Psoas muscle (tissue), 8 donors: ENCODE results near the gene CDK5. TPM values are rescaled to one million over a fixed set of nuclear protein-coding genes. Genes with fewer than 3 reads are reported as not detected.

Experiments
- ATAC-seq, 4 donors: fragments of 200-7000 bp; cut with Tn5 transposase; one replicate each; pipeline ENCODE4 v1.9.1; 2020; ENCODE audit warnings: moderate library complexity in 3 of 4, mild to moderate bottlenecking in 2 of 4
- DNase-seq, 2 donors: peaks; one replicate each; pipeline ENCODE4 v3.0.0-alpha.2; 2020
- H3K27ac ChIP-seq: fragments of 200-600 bp; one replicate; pipeline ENCODE4 v1.8.0; 2022
- H3K27me3 ChIP-seq, 3 donors: fragments of 200-600 bp in 1 of 3; one replicate each; pipeline versions ENCODE4 v1.6.1 to v1.8.0; 2013 to 2022; ENCODE audit warnings: low read length in 2 of 3, mild to moderate bottlenecking in 2 of 3, moderate library complexity in 1 of 3; ENCODE audit not compliant: insufficient read depth in 3 of 3
- H3K36me3 ChIP-seq, 2 donors: fragments of 200-600 bp in 1 of 2; one replicate each; pipeline versions ENCODE4 v1.6.1 to v1.8.0; 2013 to 2022; ENCODE audit warnings: low read depth in 1 of 2, mild to moderate bottlenecking in 1 of 2, moderate library complexity in 1 of 2; ENCODE audit not compliant: insufficient read depth in 1 of 2
- H3K4me1 ChIP-seq: fragments of 200-600 bp; one replicate; pipeline ENCODE4 v1.8.0; 2022
- H3K4me3 ChIP-seq: fragments of 200-600 bp; one replicate; pipeline ENCODE4 v1.8.0; 2022; ENCODE audit warnings: mild to moderate bottlenecking
- H3K9me3 ChIP-seq: fragments of 200-600 bp; one replicate; pipeline ENCODE4 v1.8.0; 2022
- CTCF ChIP-seq: fragments of 200-600 bp; IDR thresholded peaks from one replicate; pipeline ENCODE4 v1.8.0; 2022; ENCODE audit warnings: antibody characterized with exemption
- WGBS, 3 donors: extraction: QIAGEN DNeasy Blood & Tissue Kit; methylation state at CpG; one replicate each; pipeline versions ENCODE4 v1.1.6 to v1.1.7; 2013; 5-methylcytosine and 5-hydroxymethylcytosine counted together
- intact Hi-C, 2 donors: fragments of 100-400 bp; cut with DNase I; formaldehyde crosslinking; loops; one replicate each; pipeline versions ENCODE4 v1.11.0 to v1.14.2; 2022
- polyA plus RNA-seq, 3 donors: library from polyadenylated mRNA; stranded (reverse); fragments of 200-250 nt; gene quantifications; one replicate each; pipeline ENCODE4 v1.2.3, GENCODE V29; 2013
- total RNA-seq, 4 donors: library from RNA; stranded (reverse); fragmentation: NEBNext Ultra II Directional in 2 of 4; extraction: Animal tissue kit (Norgen Biotek cat#: 25700) in 2 of 4; gene quantifications; one replicate each; pipeline versions ENCODE4 v1.2.1 to v1.2.4, GENCODE V29; 2021 to 2023
- donor health status: healthy with polysubstance abuse.
- donor health status: DM: no; HTN: no; CAD: no; lungs with moderate emphysema.
- donor health status: Bipolar disorder and iron deficiency.
- donor health status: healthy.
- donor health status: DM: yes; HTN: yes; CAD: no.
- donor health status: DM: no; HTN: no; CAD: no.
- donor health status: DM: no; HTN: no; CAD: no.
- donor health status: DM: yes; HTN: yes; CAD: no.

Gene CDK5
- total and polyA plus RNA-seq, 7 donors: 3.8 to 15.2 (median 5.8) TPM

GRCh38 chr7:151074817-151075661 is 17.3 kb upstream of the CDK5 start:
- Histone ChIP-seq H3K36me3 (peaks cover 4 to 80% of the 10 kb centered on the region in 2 donors), H3K9me3 (no peaks in the 10 kb centered on the region), H3K27me3 (no peaks in the 10 kb centered on the region), H3K4me3 (no peak overlapping the region), H3K4me1 (peaks cover 17% of the 10 kb centered on the region), H3K27ac (no peak overlapping the region)
- ATAC-seq (no peak), DNase-seq (no peak)
- TF ChIP-seq CTCF: no peak
- intact Hi-C loops: no loop called here
- 89 to 91% (median 90%) methylated on average over 26 of the region's 26 CpGs for WGBS, 3 donors

GRCh38 chr7:151073990-151074389 is 16.3 kb upstream of the CDK5 start:
- no peaks in the 10 kb centered on the region for H3K27me3 ChIP-seq
- WGBS, 3 donors: 82 to 87% (median 84%) methylated on average over 17 of the region's 17 CpGs
- H3K36me3 ChIP-seq: peaks cover 4 to 90% of the 10 kb centered on the region in 2 donors
- ATAC-seq (no peak), DNase-seq (no peak)
- intact Hi-C loops: no loop called here
- H3K27ac ChIP-seq: no peak overlapping the region
- H3K4me1 ChIP-seq: peaks cover 8% of the 10 kb centered on the region
- H3K4me3 ChIP-seq: no peak overlapping the region
- no peaks in the 10 kb centered on the region for H3K9me3 ChIP-seq
- no peak for TF ChIP-seq CTCF

- ATAC-seq (no peak), DNase-seq (no peak)
- H3K4me1 ChIP-seq: no peaks in the 10 kb centered on the region
- no peak overlapping the region for H3K27ac ChIP-seq
- intact Hi-C loops: no loop called here
- peaks cover 12 to 98% of the 10 kb centered on the region in 2 donors for H3K36me3 ChIP-seq
- 90 to 94% (median 93%) methylated on average over 39 of the region's 39 CpGs for WGBS, 3 donors
- no peaks in the 10 kb centered on the region for H3K27me3 ChIP-seq
- no peaks in the 10 kb centered on the region for H3K9me3 ChIP-seq
- TF ChIP-seq CTCF: no peak
- H3K4me3 ChIP-seq: no peak overlapping the region
Observed at GRCh38 chr7:151071032-151071866, 13.6 kb upstream of the CDK5 start.

GRCh38 chr7:151070574-151070960 is 12.9 kb upstream of the CDK5 start:
- DNase-seq: no peak

More at GRCh38 chr7:151070574-151070960, 12.9 kb upstream of the CDK5 start:
- no peak overlapping the region for H3K27ac ChIP-seq
- H3K4me1 ChIP-seq: no peaks in the 10 kb centered on the region
- intact Hi-C loops: no loop called here
- peaks cover 9 to 98% of the 10 kb centered on the region in 2 donors for H3K36me3 ChIP-seq
- H3K27me3 ChIP-seq: no peaks in the 10 kb centered on the region
- TF ChIP-seq CTCF: no peak
- no peak overlapping the region for H3K4me3 ChIP-seq
- H3K9me3 ChIP-seq: no peaks in the 10 kb centered on the region
- ATAC-seq: no peak
- WGBS, 3 donors: 90 to 92% (median 91%) methylated on average over 13 to 15 of the region's 15 CpGs
